Lung (tissue), 12 donors: Measurements from ENCODE around the gene SPATS2L. TPM values are rescaled to one million over a fixed set of nuclear protein-coding genes. Genes with fewer than 3 reads are reported as not detected.

Experiments used
- ATAC-seq: fragments of 200-7000 bp; cut with Tn5 transposase; one replicate; pipeline ENCODE4 v1.9.1; 2020; ENCODE audit warnings: moderate number of reproducible peaks; ENCODE audit not compliant: insufficient read depth, low FRiP score
- DNase-seq, 3 donors: peaks; one replicate each; pipeline ENCODE4 v3.0.0-alpha.2; 2013 to 2017
- H3K27ac ChIP-seq, 2 donors: one replicate each; pipeline ENCODE4 v1.5.1; 2013; ENCODE audit warnings: mild to moderate bottlenecking in 2 of 2, moderate library complexity in 2 of 2, control low read depth in 1 of 2, inconsistent platforms in 1 of 2, low read depth in 1 of 2, low read length in 1 of 2
- H3K27me3 ChIP-seq, 3 donors: one replicate each; pipeline ENCODE4 v1.5.1; 2013; ENCODE audit warnings: low read length in 2 of 3; ENCODE audit not compliant: control insufficient read depth in 3 of 3, insufficient read depth in 3 of 3
- H3K36me3 ChIP-seq, 4 donors: one replicate each; pipeline ENCODE4 v1.5.1; 2013; ENCODE audit warnings: low read length in 4 of 4, mild to moderate bottlenecking in 1 of 4, moderate library complexity in 1 of 4; ENCODE audit not compliant: control insufficient read depth in 4 of 4, insufficient read depth in 4 of 4
- H3K4me1 ChIP-seq, 5 donors: one replicate each; pipeline ENCODE4 v1.5.1; 2013; ENCODE audit warnings: low read length in 5 of 5, mild to moderate bottlenecking in 2 of 5, moderate library complexity in 1 of 5; ENCODE audit not compliant: control insufficient read depth in 5 of 5, insufficient read depth in 5 of 5
- H3K4me3 ChIP-seq: one replicate; pipeline ENCODE4 v1.5.1; 2013; ENCODE audit warnings: mild to moderate bottlenecking, control low read depth, moderate library complexity
- H3K9ac ChIP-seq, 2 donors: one replicate each; pipeline ENCODE4 v1.5.1; 2013; ENCODE audit warnings: low read length in 2 of 2, control low read depth in 1 of 2; ENCODE audit not compliant: insufficient read depth in 1 of 2
- H3K9me3 ChIP-seq, 4 donors: one replicate each; pipeline ENCODE4 v1.5.1; 2013; ENCODE audit warnings: low read length in 3 of 4, mild to moderate bottlenecking in 1 of 4, moderate library complexity in 1 of 4; ENCODE audit not compliant: control insufficient read depth in 4 of 4, insufficient read depth in 3 of 4
- WGBS, 2 donors: extraction: QIAGEN DNeasy Blood & Tissue Kit; methylation state at CpG; one replicate each; pipeline ENCODE4 v1.1.7; 2013; 5-methylcytosine and 5-hydroxymethylcytosine counted together
- polyA plus RNA-seq, 2 donors: library from polyadenylated mRNA; stranded (reverse); fragments of 200-250 nt; gene quantifications; one replicate each; pipeline ENCODE4 v1.2.1, GENCODE V29; 2013
- total RNA-seq, 2 donors: library from RNA; depleted of rRNA in 1 of 2; stranded (reverse); fragments of >200 nt in 1 of 2; gene quantifications; one replicate each; pipeline ENCODE4 v1.2.1, GENCODE V29; 2014 to 2021
- TF ChIP-seq, protein P1 (sequence below): IDR thresholded peaks from 2 replicates; pipeline ENCODE4 v1.5.1; 2012; ENCODE audit warnings: mild to moderate bottlenecking; ENCODE audit errors: control extremely low read depth, extremely low read depth
- donor health status: control.
- donor health status: control.
- donor health status: Bipolar disorder and iron deficiency.
- donor health status: healthy.
- donor health status: DM: yes; HTN: yes; CAD: no.

The SPATS2L gene
- total and polyA plus RNA-seq, 4 donors: 30.5 to 96.8 (median 57.2) TPM

DNA sequence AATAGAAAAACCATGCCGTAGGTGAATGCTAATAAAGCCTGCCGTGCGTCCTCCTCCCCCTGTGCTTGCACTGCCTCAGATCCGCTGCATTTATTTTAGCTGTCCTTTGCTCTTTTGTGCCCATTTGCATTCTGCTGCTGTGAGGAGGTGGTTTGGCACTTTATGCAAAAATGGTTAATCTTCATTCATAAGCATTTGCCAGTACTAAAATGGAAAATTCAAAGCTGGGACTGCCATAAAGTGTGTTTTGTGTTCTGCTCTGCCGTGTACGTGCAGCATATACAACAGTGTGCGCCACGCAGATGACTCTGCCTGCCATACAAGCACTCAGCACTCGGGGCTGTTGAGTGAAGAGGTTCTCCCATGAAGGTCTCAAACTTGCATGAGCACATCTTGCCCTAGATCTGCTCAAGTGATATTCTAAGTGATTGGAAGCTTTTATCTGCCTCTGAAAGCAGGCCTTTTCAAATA lies 73.6 kb downstream of the SPATS2L start:
- H3K9me3 ChIP-seq: no peaks in the 10 kb centered on the region
- H3K27me3 ChIP-seq: no peaks in the 10 kb centered on the region
- TF ChIP-seq, protein P1, sequence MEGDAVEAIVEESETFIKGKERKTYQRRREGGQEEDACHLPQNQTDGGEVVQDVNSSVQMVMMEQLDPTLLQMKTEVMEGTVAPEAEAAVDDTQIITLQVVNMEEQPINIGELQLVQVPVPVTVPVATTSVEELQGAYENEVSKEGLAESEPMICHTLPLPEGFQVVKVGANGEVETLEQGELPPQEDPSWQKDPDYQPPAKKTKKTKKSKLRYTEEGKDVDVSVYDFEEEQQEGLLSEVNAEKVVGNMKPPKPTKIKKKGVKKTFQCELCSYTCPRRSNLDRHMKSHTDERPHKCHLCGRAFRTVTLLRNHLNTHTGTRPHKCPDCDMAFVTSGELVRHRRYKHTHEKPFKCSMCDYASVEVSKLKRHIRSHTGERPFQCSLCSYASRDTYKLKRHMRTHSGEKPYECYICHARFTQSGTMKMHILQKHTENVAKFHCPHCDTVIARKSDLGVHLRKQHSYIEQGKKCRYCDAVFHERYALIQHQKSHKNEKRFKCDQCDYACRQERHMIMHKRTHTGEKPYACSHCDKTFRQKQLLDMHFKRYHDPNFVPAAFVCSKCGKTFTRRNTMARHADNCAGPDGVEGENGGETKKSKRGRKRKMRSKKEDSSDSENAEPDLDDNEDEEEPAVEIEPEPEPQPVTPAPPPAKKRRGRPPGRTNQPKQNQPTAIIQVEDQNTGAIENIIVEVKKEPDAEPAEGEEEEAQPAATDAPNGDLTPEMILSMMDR: no peak
- DNase-seq: peak; percentile 39 to 56 (median 40)
- 69 to 84% methylated on average over 9 of the region's 9 CpGs for WGBS, 2 donors
- no peak overlapping the region for H3K4me3 ChIP-seq
- H3K9ac ChIP-seq: no peak overlapping the region
- no peaks in the 10 kb centered on the region for H3K36me3 ChIP-seq
- H3K4me1 ChIP-seq: peaks cover 16 to 45% (median 35%) of the 10 kb centered on the region in 5 donors
- ATAC-seq: peak; percentile 30
- H3K27ac ChIP-seq: peak overlapping the region in 1 of 2 donors; percentile 43

- Histone ChIP-seq H3K36me3 (no peaks in the 10 kb centered on the region), H3K27ac (peak overlapping the region in 1 of 2 donors; percentile 32), H3K9ac (no peak overlapping the region), H3K4me1 (peaks cover 16 to 45% (median 35%) of the 10 kb centered on the region in 5 donors), H3K4me3 (no peak overlapping the region), H3K9me3 (no peaks in the 10 kb centered on the region), H3K27me3 (no peaks in the 10 kb centered on the region)
- 46 to 50% methylated on average over 5 of the region's 5 CpGs for WGBS, 2 donors
- TF ChIP-seq, protein P1: no peak
- DNase-seq (no peak), ATAC-seq (peak; percentile 60)
Measured at GRCh38 chr2:200380833-200381542, 74.5 kb downstream of the SPATS2L start.

GRCh38 chr2:200382874-200383273 lies 76.4 kb downstream of the SPATS2L start:
- H3K4me1 ChIP-seq: peaks cover 10 to 39% (median 24%) of the 10 kb centered on the region in 5 donors
- WGBS, 2 donors: 95 to 97% methylated on average over 6 of the region's 6 CpGs
- H3K27ac ChIP-seq: no peak overlapping the region
- no peak for DNase-seq
- no peaks in the 10 kb centered on the region for H3K27me3 ChIP-seq
- ATAC-seq: no peak
- TF ChIP-seq, protein P1: no peak
- peaks cover 0 to 3% (median 0%) of the 10 kb centered on the region in 4 donors for H3K36me3 ChIP-seq
- H3K9ac ChIP-seq: no peak overlapping the region
- no peaks in the 10 kb centered on the region for H3K9me3 ChIP-seq
- H3K4me3 ChIP-seq: no peak overlapping the region
